ENCODE measurements around the gene ATF6. TPM values are rescaled to one million over a fixed set of nuclear protein-coding genes. Genes with fewer than 3 reads are reported as not detected.

ATF6 gene
- total and polyA plus RNA-seq, 2 donors (not counting 3 experiments of a cell fraction or from before 2014, with no cell fraction given) = 24.9 to 40.3 TPM

DNA sequence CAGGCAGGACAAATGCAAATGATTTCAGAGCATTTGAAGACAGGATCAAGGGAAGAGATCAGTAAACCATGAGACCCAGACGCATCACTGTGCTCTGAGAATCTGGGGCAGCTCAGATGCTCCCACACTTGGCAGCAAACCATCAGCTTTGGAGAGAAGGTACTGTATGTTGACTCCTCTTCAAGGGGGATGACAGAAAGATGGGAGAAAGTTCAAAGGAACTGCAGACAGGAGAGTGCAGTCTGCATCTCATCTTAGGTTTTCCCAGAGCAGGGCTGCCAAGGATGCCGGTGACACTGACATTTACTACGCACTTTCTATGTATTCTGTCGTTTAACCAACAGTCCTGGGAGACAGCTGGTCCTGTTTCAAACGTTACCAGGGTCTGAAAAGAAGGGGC is 221.8 kb downstream of the ATF6 start:
- no peak for DNase-seq (ENCODE audit: low read depth, low spot score)
- H3K4me2 ChIP-seq (ENCODE audit: insufficient read depth, low read length) = no peak overlapping the region
- BruUV-seq (replicated peaks) = no TSS peak
- H3K27ac ChIP-seq (ENCODE audit: insufficient read depth, low read depth, low read length) = no peak overlapping the region
- no peak for FAIRE-seq
- dilution Hi-C loops (cut with MboI; ENCODE audit: extremely low pct_ligation_motif_present, low sequenced_read_pairs) (no loop called here), intact Hi-C loops (cut with micrococcal nuclease) (no loop called here)
- H3K36me3 ChIP-seq (ENCODE audit: control insufficient read depth in 2 of 2, extremely low read depth in 1 of 2, insufficient read depth in 2 of 2, low read length in 2 of 2) = no peaks in the 10 kb centered on the region
- H3K79me2 ChIP-seq (ENCODE audit: control insufficient read depth, insufficient read depth, low read length) = no peaks in the 10 kb centered on the region
- H3K9me3 ChIP-seq (replicated peaks; ENCODE audit: control insufficient read depth, insufficient read depth, low read length) = no peaks in the 10 kb centered on the region
- no peak overlapping the region for H2AFZ ChIP-seq (ENCODE audit: low read depth, low read length)
- no peak overlapping the region for H3K9ac ChIP-seq (replicated peaks; ENCODE audit: extremely low read depth, insufficient read depth, low read length)
- H3K9me1 ChIP-seq (replicated peaks; ENCODE audit: control insufficient read depth, extremely low read depth, insufficient read depth, low read length) = no peaks in the 10 kb centered on the region
- H3K4me1 ChIP-seq (ENCODE audit: control insufficient read depth, extremely low read depth, insufficient read depth, low read length) = no peaks in the 10 kb centered on the region
- no peak overlapping the region for H3K4me3 ChIP-seq (replicated peaks in 1 of 3; ENCODE audit: insufficient read depth in 1 of 3, low read depth in 1 of 3, low read length in 3 of 3)
- peaks cover 12 to 16% of the 10 kb centered on the region in 2 experiments for H3K27me3 ChIP-seq (ENCODE audit: control insufficient read depth in 2 of 2, insufficient read depth in 2 of 2, low read length in 2 of 2)
- H4K20me1 ChIP-seq (replicated peaks; ENCODE audit: control insufficient read depth, extremely low read depth, insufficient read depth, low read length) = no peaks in the 10 kb centered on the region
- CTCF ChIA-PET = interaction anchor here (0.7 kb wide), 1 partner anchor 12 kb away, joined by 3 read pairs; no protein-coding TSS in a partner anchor
- POLR2A ChIA-PET = no interaction called here
- TF ChIP-seq JUN (IDR thresholded peaks at IDR 0.05; ENCODE audit: borderline replicate concordance, insufficient read depth, insufficient read length, low read depth) = no peak

DNA sequence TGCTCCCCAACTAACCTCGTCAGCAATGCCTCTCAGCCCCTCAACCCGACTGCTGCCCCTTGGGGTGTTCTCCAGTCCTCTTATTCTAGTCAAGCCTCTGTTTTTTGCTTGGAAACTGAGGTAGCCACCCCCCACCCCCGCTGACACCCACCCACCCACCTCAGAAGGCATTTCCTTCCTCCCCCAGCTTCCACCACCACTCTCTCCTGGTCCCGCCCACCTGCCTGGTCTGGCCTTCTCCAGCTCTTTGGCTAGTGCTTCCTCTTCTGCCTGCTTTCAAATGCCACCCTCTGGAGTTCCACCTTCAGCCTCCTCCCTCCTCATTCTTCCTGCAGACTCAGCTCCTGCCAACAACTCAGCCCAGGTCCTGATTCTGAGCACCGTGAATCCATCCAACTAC is 222.3 kb downstream of the ATF6 start:
- CTCF ChIA-PET = interaction anchor here (0.7 kb wide), 1 partner anchor 12 kb away, joined by 3 read pairs; no protein-coding TSS in a partner anchor
- TF ChIP-seq POLR2A (IDR thresholded peaks at IDR 0.05; ENCODE audit: low read depth, low read length) = no peak
- TF ChIP-seq, protein P1, sequence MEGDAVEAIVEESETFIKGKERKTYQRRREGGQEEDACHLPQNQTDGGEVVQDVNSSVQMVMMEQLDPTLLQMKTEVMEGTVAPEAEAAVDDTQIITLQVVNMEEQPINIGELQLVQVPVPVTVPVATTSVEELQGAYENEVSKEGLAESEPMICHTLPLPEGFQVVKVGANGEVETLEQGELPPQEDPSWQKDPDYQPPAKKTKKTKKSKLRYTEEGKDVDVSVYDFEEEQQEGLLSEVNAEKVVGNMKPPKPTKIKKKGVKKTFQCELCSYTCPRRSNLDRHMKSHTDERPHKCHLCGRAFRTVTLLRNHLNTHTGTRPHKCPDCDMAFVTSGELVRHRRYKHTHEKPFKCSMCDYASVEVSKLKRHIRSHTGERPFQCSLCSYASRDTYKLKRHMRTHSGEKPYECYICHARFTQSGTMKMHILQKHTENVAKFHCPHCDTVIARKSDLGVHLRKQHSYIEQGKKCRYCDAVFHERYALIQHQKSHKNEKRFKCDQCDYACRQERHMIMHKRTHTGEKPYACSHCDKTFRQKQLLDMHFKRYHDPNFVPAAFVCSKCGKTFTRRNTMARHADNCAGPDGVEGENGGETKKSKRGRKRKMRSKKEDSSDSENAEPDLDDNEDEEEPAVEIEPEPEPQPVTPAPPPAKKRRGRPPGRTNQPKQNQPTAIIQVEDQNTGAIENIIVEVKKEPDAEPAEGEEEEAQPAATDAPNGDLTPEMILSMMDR (IDR thresholded peaks at IDR 0.05; ENCODE audit: extremely low read depth in 1 of 2, insufficient read depth in 1 of 2, low read depth in 1 of 2, low read length in 2 of 2) = no peak
- no peak for TF ChIP-seq POLR2AphosphoS5 (IDR thresholded peaks at IDR 0.05; ENCODE audit: insufficient read depth, low read depth, low read length)
- TF ChIP-seq JUN (IDR thresholded peaks at IDR 0.05; ENCODE audit: borderline replicate concordance, insufficient read depth, insufficient read length, low read depth) = no peak
- TF ChIP-seq MYC (IDR thresholded peaks at IDR 0.05; ENCODE audit: low read depth, low read length) = no peak
- no peak for TF ChIP-seq EZH2 (IDR thresholded peaks at IDR 0.05; ENCODE audit: borderline replicate concordance, low read depth, low read length, severe bottlenecking)
- no peak for TF ChIP-seq GATA2 (IDR thresholded peaks at IDR 0.05; ENCODE audit: insufficient read depth, insufficient read length, low read depth, low read length)
- TF ChIP-seq, protein P2, sequence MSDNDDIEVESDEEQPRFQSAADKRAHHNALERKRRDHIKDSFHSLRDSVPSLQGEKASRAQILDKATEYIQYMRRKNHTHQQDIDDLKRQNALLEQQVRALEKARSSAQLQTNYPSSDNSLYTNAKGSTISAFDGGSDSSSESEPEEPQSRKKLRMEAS (IDR thresholded peaks at IDR 0.05; ENCODE audit: insufficient read depth, insufficient read length) = no peak
- no peaks in the 10 kb centered on the region for H3K4me1 ChIP-seq (ENCODE audit: control insufficient read depth, extremely low read depth, insufficient read depth, low read length)

More for the DNA sequence above, 222.3 kb downstream of the ATF6 start:
- no peak overlapping the region for H3K4me2 ChIP-seq (ENCODE audit: insufficient read depth, low read length)
- no peaks in the 10 kb centered on the region for H4K20me1 ChIP-seq (replicated peaks; ENCODE audit: control insufficient read depth, extremely low read depth, insufficient read depth, low read length)
- H3K27me3 ChIP-seq (ENCODE audit: control insufficient read depth in 2 of 2, insufficient read depth in 2 of 2, low read length in 2 of 2) = peaks cover 15 to 17% of the 10 kb centered on the region in 2 experiments
- DNase-seq (ENCODE audit: low read depth, low spot score) (no peak), FAIRE-seq (no peak)
- H3K27ac ChIP-seq (ENCODE audit: insufficient read depth, low read depth, low read length) = no peak overlapping the region
- H3K36me3 ChIP-seq (ENCODE audit: control insufficient read depth in 2 of 2, extremely low read depth in 1 of 2, insufficient read depth in 2 of 2, low read length in 2 of 2) = no peaks in the 10 kb centered on the region
- H2AFZ ChIP-seq (ENCODE audit: low read depth, low read length) = no peak overlapping the region
- H3K79me2 ChIP-seq (ENCODE audit: control insufficient read depth, insufficient read depth, low read length) = no peaks in the 10 kb centered on the region
- POLR2A ChIA-PET = no interaction called here
- dilution Hi-C loops (cut with MboI; ENCODE audit: extremely low pct_ligation_motif_present, low sequenced_read_pairs) (no loop called here), intact Hi-C loops (cut with micrococcal nuclease) (no loop called here)
- H3K9me1 ChIP-seq (replicated peaks; ENCODE audit: control insufficient read depth, extremely low read depth, insufficient read depth, low read length) = no peaks in the 10 kb centered on the region
- no TSS peak for BruUV-seq (replicated peaks)
- no peak overlapping the region for H3K4me3 ChIP-seq (replicated peaks in 1 of 3; ENCODE audit: insufficient read depth in 1 of 3, low read depth in 1 of 3, low read length in 3 of 3)
- no peaks in the 10 kb centered on the region for H3K9me3 ChIP-seq (replicated peaks; ENCODE audit: control insufficient read depth, insufficient read depth, low read length)
- no peak overlapping the region for H3K9ac ChIP-seq (replicated peaks; ENCODE audit: extremely low read depth, insufficient read depth, low read length)

Data from endothelial cell of umbilical vein (primary cell).